ENCODE data around the gene CPA5.

DNA sequence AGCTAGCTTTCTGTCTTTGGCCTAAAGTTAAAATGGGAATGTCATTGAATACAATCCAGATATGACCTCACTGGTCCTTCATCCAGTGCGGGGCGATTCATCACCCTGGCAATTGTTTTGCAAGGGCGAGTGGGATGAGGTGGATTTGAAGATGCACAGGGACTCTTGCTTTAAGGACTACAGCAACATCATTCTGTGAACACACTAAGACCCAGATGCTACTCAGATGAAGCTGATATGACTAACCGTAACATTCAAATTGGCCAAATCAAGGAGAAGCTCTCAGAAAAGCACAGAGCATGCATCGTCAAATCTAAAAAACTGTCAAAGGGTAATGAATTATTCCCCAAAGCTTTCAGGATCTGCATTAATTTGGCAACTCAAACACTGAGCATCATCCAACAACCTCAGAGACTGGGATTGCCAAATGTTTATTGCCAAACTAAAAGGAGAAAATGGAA is 48.5 kb downstream of the CPA5 start:
- TF ChIP-seq, protein P1, sequence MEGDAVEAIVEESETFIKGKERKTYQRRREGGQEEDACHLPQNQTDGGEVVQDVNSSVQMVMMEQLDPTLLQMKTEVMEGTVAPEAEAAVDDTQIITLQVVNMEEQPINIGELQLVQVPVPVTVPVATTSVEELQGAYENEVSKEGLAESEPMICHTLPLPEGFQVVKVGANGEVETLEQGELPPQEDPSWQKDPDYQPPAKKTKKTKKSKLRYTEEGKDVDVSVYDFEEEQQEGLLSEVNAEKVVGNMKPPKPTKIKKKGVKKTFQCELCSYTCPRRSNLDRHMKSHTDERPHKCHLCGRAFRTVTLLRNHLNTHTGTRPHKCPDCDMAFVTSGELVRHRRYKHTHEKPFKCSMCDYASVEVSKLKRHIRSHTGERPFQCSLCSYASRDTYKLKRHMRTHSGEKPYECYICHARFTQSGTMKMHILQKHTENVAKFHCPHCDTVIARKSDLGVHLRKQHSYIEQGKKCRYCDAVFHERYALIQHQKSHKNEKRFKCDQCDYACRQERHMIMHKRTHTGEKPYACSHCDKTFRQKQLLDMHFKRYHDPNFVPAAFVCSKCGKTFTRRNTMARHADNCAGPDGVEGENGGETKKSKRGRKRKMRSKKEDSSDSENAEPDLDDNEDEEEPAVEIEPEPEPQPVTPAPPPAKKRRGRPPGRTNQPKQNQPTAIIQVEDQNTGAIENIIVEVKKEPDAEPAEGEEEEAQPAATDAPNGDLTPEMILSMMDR (conservative IDR thresholded peaks at IDR 0.05; ENCODE audit: low read length) = no peak
- TF ChIP-seq EZH2phosphoT487 (IDR thresholded peaks at IDR 0.05; ENCODE audit: borderline replicate concordance, low read depth, low read length) = no peak

Data from OCI-LY7 (cell line).